WTC11 (cell line): ENCODE measurements around the gene BICDL1. TPM values are rescaled to one million over a fixed set of nuclear protein-coding genes. Genes with fewer than 3 reads are reported as not detected.

ENCODE experiments used
- ATAC-seq: fragments of 200-7000 bp; cut with Tn5 transposase; 2 replicates; pipeline ENCODE4 v1.10.0; 2021; ENCODE audit warnings: mild to moderate bottlenecking, moderate library complexity
- CTCF ChIA-PET: fragments of 300-600 bp; sonication (Branson Sonifier 250); formaldehyde crosslinking; loops from one replicate; lab custom pipeline; 2021; ENCODE audit warnings: antibody characterized with exemption; lab: Charles Lee
- POLR2A ChIA-PET: fragments of 350-600 bp; sonication (Branson Sonifier 250); formaldehyde crosslinking; loops from one replicate; lab custom pipeline; 2021; ENCODE audit warnings: antibody characterized with exemption; lab: Charles Lee
- DNase-seq: peaks from one replicate; pipeline ENCODE4 v3.0.0; 2021; ENCODE audit warnings: low spot score
- H3K27ac Mint-ChIP-seq: 2 replicates; pipeline ENCODE4 v1.8.0; 2021; ENCODE audit warnings: mixed read lengths
- H3K27me3 Mint-ChIP-seq: 2 replicates; pipeline ENCODE4 v1.8.0; 2021; ENCODE audit warnings: low read depth, mild to moderate bottlenecking, moderate library complexity, mixed read lengths
- H3K36me3 Mint-ChIP-seq: 2 replicates; pipeline ENCODE4 v1.8.0; 2021; ENCODE audit warnings: mixed read lengths
- H3K4me1 Mint-ChIP-seq: 2 replicates; pipeline ENCODE4 v1.8.0; 2022; ENCODE audit warnings: mixed read lengths
- H3K4me3 Mint-ChIP-seq: 2 replicates; pipeline ENCODE4 v1.8.0; 2021; ENCODE audit warnings: mild to moderate bottlenecking, moderate library complexity, mixed read lengths
- H3K9me3 Mint-ChIP-seq: 2 replicates; pipeline ENCODE4 v1.8.0; 2021; ENCODE audit warnings: mixed read lengths
- EMX1 ChIP-seq: fragments of 250-450 bp; sonication (Bioruptor Pico); IDR thresholded peaks from 2 replicates; pipeline ENCODE4 v1.8.0; 2021; ENCODE audit warnings: mild to moderate bottlenecking
- ESRRA ChIP-seq: sonication (generic); formaldehyde crosslinking; IDR thresholded peaks from 2 replicates; pipeline ENCODE4 v1.8.1; 2022; ENCODE audit warnings: mild to moderate bottlenecking, missing genetic modification reagents, borderline replicate concordance
- ETV6 ChIP-seq: sonication (generic); formaldehyde crosslinking; IDR thresholded peaks from 2 replicates; pipeline ENCODE4 v1.8.1; 2022; ENCODE audit warnings: mild to moderate bottlenecking, missing genetic modification reagents
- FOXK1 ChIP-seq: sonication (generic); formaldehyde crosslinking; IDR thresholded peaks from 2 replicates; pipeline ENCODE4 v1.8.0; 2022; ENCODE audit warnings: mild to moderate bottlenecking, moderate library complexity, missing genetic modification reagents
- GTF2I ChIP-seq: fragments of 250-450 bp; sonication (Bioruptor Pico); conservative IDR thresholded peaks from 2 replicates; pipeline ENCODE4 v1.4.0; 2021; ENCODE audit warnings: mild to moderate bottlenecking
- HMGA2 ChIP-seq: fragments of 250-450 bp; sonication (Bioruptor Pico); IDR thresholded peaks from 2 replicates; pipeline ENCODE4 v1.4.0; 2021; ENCODE audit warnings: mild to moderate bottlenecking, moderate library complexity
- ZNF232 ChIP-seq: sonication (generic); formaldehyde crosslinking; IDR thresholded peaks from 2 replicates; pipeline ENCODE4 v1.8.0; 2022; ENCODE audit warnings: mild to moderate bottlenecking, missing genetic modification reagents
- ZNF317 ChIP-seq: sonication (generic); formaldehyde crosslinking; IDR thresholded peaks from 2 replicates; pipeline ENCODE4 v1.8.1; 2023; ENCODE audit warnings: low read depth, mild to moderate bottlenecking, moderate library complexity, missing genetic modification reagents, borderline replicate concordance
- ZNF423 ChIP-seq: fragments of 250-450 bp; sonication (Bioruptor Pico); IDR thresholded peaks from 2 replicates; pipeline ENCODE4 v2.1.2; 2022; ENCODE audit warnings: mild to moderate bottlenecking, moderate library complexity
- total RNA-seq: library from RNA; stranded (reverse); gene quantifications from 3 replicates; pipeline ENCODE4 v1.2.3, GENCODE V29; 2021
- TF ChIP-seq, protein P1 (sequence below): sonication (generic); formaldehyde crosslinking; IDR thresholded peaks from 2 replicates; pipeline ENCODE4 v1.8.1; 2023; ENCODE audit warnings: mild to moderate bottlenecking, missing genetic modification reagents, borderline replicate concordance
- TF ChIP-seq, protein P2 (sequence below): sonication (generic); formaldehyde crosslinking; IDR thresholded peaks from 2 replicates; pipeline ENCODE4 v1.8.0; 2023; ENCODE audit warnings: missing genetic modification reagents
- TF ChIP-seq, protein P3 (sequence below): sonication (generic); formaldehyde crosslinking; IDR thresholded peaks from 2 replicates; pipeline ENCODE4 v1.8.1; 2023; ENCODE audit warnings: mild to moderate bottlenecking, missing genetic modification reagents, moderate library complexity
- TF ChIP-seq, protein P4 (sequence below): sonication (generic); formaldehyde crosslinking; IDR thresholded peaks from 2 replicates; pipeline ENCODE4 v1.8.0; 2023; ENCODE audit warnings: mild to moderate bottlenecking, missing genetic modification reagents
- TF ChIP-seq, protein P5 (sequence below): sonication (generic); formaldehyde crosslinking; conservative IDR thresholded peaks from 2 replicates; pipeline ENCODE4 v1.8.1; 2023; ENCODE audit warnings: mild to moderate bottlenecking, low read depth, missing genetic modification reagents, moderate library complexity

Gene BICDL1
- total RNA-seq, 1 experiment from 2014 or later: 23.1 TPM

GRCh38 chr12:120093336-120093591 lies 104.2 kb downstream of the BICDL1 start:
- no peak overlapping the region for H3K4me3 Mint-ChIP-seq
- no peaks in the 10 kb centered on the region for H3K27me3 Mint-ChIP-seq
- ChIA-PET CTCF (interaction anchor here (0.5 to 2.2 kb wide), 6 partner anchors 7 to 151 kb away, joined by 3 to 6 read pairs (median 4); no protein-coding TSS in a partner anchor), POLR2A (interaction anchor here (1.5 to 2.2 kb wide), 3 partner anchors 24 to 104 kb away, joined by 7 to 9 read pairs (median 8); partner anchors contain the start of genes BICDL1 and RAB35)
- H3K9me3 Mint-ChIP-seq: no peaks in the 10 kb centered on the region
- DNase-seq (no peak), ATAC-seq (peak; percentile 2; the same call in 1 of the 2 replicates)
- H3K27ac Mint-ChIP-seq: no peak overlapping the region
- TF ChIP-seq ZNF317 (CRISPR knock-in tag) (no peak), EMX1 (no peak)
- TF ChIP-seq, protein P1, sequence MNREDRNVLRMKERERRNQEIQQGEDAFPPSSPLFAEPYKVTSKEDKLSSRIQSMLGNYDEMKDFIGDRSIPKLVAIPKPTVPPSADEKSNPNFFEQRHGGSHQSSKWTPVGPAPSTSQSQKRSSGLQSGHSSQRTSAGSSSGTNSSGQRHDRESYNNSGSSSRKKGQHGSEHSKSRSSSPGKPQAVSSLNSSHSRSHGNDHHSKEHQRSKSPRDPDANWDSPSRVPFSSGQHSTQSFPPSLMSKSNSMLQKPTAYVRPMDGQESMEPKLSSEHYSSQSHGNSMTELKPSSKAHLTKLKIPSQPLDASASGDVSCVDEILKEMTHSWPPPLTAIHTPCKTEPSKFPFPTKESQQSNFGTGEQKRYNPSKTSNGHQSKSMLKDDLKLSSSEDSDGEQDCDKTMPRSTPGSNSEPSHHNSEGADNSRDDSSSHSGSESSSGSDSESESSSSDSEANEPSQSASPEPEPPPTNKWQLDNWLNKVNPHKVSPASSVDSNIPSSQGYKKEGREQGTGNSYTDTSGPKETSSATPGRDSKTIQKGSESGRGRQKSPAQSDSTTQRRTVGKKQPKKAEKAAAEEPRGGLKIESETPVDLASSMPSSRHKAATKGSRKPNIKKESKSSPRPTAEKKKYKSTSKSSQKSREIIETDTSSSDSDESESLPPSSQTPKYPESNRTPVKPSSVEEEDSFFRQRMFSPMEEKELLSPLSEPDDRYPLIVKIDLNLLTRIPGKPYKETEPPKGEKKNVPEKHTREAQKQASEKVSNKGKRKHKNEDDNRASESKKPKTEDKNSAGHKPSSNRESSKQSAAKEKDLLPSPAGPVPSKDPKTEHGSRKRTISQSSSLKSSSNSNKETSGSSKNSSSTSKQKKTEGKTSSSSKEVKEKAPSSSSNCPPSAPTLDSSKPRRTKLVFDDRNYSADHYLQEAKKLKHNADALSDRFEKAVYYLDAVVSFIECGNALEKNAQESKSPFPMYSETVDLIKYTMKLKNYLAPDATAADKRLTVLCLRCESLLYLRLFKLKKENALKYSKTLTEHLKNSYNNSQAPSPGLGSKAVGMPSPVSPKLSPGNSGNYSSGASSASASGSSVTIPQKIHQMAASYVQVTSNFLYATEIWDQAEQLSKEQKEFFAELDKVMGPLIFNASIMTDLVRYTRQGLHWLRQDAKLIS (CRISPR knock-in tag): no peak
- TF ChIP-seq, protein P2, sequence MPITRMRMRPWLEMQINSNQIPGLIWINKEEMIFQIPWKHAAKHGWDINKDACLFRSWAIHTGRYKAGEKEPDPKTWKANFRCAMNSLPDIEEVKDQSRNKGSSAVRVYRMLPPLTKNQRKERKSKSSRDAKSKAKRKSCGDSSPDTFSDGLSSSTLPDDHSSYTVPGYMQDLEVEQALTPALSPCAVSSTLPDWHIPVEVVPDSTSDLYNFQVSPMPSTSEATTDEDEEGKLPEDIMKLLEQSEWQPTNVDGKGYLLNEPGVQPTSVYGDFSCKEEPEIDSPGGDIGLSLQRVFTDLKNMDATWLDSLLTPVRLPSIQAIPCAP (CRISPR knock-in tag): no peak
- TF ChIP-seq, protein P3, sequence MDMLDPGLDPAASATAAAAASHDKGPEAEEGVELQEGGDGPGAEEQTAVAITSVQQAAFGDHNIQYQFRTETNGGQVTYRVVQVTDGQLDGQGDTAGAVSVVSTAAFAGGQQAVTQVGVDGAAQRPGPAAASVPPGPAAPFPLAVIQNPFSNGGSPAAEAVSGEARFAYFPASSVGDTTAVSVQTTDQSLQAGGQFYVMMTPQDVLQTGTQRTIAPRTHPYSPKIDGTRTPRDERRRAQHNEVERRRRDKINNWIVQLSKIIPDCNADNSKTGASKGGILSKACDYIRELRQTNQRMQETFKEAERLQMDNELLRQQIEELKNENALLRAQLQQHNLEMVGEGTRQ (CRISPR knock-in tag): no peak
- H3K36me3 Mint-ChIP-seq: peaks cover 8% of the 10 kb centered on the region
- peaks cover 36% of the 10 kb centered on the region for H3K4me1 Mint-ChIP-seq

- DNase-seq: peak; percentile 85
- ChIA-PET POLR2A (interaction anchor here (1.1 to 2.2 kb wide), 4 partner anchors 23 to 105 kb away, joined by 3 to 9 read pairs (median 8); partner anchors contain the start of genes BICDL1 and RAB35), CTCF (interaction anchor here (0.5 to 2.2 kb wide), 12 partner anchors 8 to 172 kb away, joined by 3 to 6 read pairs (median 4); partner anchors contain the start of genes PXN and RAB35)
- H3K36me3 Mint-ChIP-seq: peaks cover 12% of the 10 kb centered on the region
- H3K9me3 Mint-ChIP-seq: no peaks in the 10 kb centered on the region
- H3K27ac Mint-ChIP-seq: peak overlapping the region; percentile 85; the same call in 1 of the 2 replicates
- TF ChIP-seq FOXK1 (CRISPR knock-in tag) (0 out of 2 replicates have a peak, but pooled peaks have one; percentile 11), ETV6 (CRISPR knock-in tag) (peak; percentile 58; the same call in 1 of the 2 replicates), GTF2I (no peak), EMX1 (no peak), HMGA2 (CRISPR knock-in tag) (no peak), ZNF423 (CRISPR knock-in tag) (peak; percentile 47; the same call in 1 of the 2 replicates), ZNF232 (CRISPR knock-in tag) (0 out of 2 replicates have a peak, but pooled peaks have one; percentile 32), ESRRA (CRISPR knock-in tag) (no peak)
- TF ChIP-seq, protein P3 (CRISPR knock-in tag): peak; percentile 61
- TF ChIP-seq, protein P4, sequence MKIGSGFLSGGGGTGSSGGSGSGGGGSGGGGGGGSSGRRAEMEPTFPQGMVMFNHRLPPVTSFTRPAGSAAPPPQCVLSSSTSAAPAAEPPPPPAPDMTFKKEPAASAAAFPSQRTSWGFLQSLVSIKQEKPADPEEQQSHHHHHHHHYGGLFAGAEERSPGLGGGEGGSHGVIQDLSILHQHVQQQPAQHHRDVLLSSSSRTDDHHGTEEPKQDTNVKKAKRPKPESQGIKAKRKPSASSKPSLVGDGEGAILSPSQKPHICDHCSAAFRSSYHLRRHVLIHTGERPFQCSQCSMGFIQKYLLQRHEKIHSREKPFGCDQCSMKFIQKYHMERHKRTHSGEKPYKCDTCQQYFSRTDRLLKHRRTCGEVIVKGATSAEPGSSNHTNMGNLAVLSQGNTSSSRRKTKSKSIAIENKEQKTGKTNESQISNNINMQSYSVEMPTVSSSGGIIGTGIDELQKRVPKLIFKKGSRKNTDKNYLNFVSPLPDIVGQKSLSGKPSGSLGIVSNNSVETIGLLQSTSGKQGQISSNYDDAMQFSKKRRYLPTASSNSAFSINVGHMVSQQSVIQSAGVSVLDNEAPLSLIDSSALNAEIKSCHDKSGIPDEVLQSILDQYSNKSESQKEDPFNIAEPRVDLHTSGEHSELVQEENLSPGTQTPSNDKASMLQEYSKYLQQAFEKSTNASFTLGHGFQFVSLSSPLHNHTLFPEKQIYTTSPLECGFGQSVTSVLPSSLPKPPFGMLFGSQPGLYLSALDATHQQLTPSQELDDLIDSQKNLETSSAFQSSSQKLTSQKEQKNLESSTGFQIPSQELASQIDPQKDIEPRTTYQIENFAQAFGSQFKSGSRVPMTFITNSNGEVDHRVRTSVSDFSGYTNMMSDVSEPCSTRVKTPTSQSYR (CRISPR knock-in tag): peak; percentile 56; the same call in 1 of the 2 replicates
- TF ChIP-seq, protein P5, sequence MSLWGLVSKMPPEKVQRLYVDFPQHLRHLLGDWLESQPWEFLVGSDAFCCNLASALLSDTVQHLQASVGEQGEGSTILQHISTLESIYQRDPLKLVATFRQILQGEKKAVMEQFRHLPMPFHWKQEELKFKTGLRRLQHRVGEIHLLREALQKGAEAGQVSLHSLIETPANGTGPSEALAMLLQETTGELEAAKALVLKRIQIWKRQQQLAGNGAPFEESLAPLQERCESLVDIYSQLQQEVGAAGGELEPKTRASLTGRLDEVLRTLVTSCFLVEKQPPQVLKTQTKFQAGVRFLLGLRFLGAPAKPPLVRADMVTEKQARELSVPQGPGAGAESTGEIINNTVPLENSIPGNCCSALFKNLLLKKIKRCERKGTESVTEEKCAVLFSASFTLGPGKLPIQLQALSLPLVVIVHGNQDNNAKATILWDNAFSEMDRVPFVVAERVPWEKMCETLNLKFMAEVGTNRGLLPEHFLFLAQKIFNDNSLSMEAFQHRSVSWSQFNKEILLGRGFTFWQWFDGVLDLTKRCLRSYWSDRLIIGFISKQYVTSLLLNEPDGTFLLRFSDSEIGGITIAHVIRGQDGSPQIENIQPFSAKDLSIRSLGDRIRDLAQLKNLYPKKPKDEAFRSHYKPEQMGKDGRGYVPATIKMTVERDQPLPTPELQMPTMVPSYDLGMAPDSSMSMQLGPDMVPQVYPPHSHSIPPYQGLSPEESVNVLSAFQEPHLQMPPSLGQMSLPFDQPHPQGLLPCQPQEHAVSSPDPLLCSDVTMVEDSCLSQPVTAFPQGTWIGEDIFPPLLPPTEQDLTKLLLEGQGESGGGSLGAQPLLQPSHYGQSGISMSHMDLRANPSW: 0 out of 2 replicates have a peak, but pooled peaks have one; percentile 22
- H3K4me1 Mint-ChIP-seq: peaks cover 36% of the 10 kb centered on the region
- no peak overlapping the region for H3K4me3 Mint-ChIP-seq
- ATAC-seq: peak; percentile 84
- H3K27me3 Mint-ChIP-seq: no peaks in the 10 kb centered on the region
These were observed 104.7 kb downstream of the BICDL1 start for GRCh38 chr12:120093592-120094355.
